H9 (cell line): ENCODE results near the gene USP3. TPM values are rescaled to one million over a fixed set of nuclear protein-coding genes. Genes with fewer than 3 reads are reported as not detected.

ENCODE experiments used
- DNase-seq: peaks from one replicate; pipeline ENCODE4 v3.0.0-alpha.2; 2017
- H2AFZ ChIP-seq: one replicate; pipeline ENCODE4 v1.6.1; 2013; ENCODE audit warnings: mild to moderate bottlenecking, low read length, control low read depth, moderate library complexity
- H2AK5ac ChIP-seq: 2 replicates; pipeline ENCODE4 v1.6.1; 2013; ENCODE audit warnings: low read length, control low read depth, mixed read lengths; ENCODE audit not compliant: insufficient read length
- H2BK120ac ChIP-seq: one replicate; pipeline ENCODE4 v1.6.1; 2013; ENCODE audit warnings: low read depth, mild to moderate bottlenecking, low read length, control low read depth, inconsistent platforms; ENCODE audit not compliant: poor library complexity, severe bottlenecking
- H2BK12ac ChIP-seq: 2 replicates; pipeline ENCODE4 v1.6.1; 2013; ENCODE audit warnings: low read length, control low read depth, mixed read lengths, low read depth; ENCODE audit not compliant: insufficient read length
- H2BK15ac ChIP-seq: 2 replicates; pipeline ENCODE4 v1.6.1; 2013; ENCODE audit warnings: low read depth, low read length, control low read depth
- H2BK20ac ChIP-seq: one replicate; pipeline ENCODE4 v1.6.1; 2013; ENCODE audit warnings: low read depth, mild to moderate bottlenecking, low read length, control low read depth, inconsistent platforms; ENCODE audit not compliant: poor library complexity, severe bottlenecking
- H2BK5ac ChIP-seq: 2 replicates; pipeline ENCODE4 v1.6.1; 2013; ENCODE audit warnings: low read length, control low read depth, mixed read lengths; ENCODE audit not compliant: insufficient read length
- H3K14ac ChIP-seq: 2 replicates; pipeline ENCODE4 v1.6.1; 2013; ENCODE audit warnings: low read length, control low read depth; ENCODE audit not compliant: insufficient read depth
- H3K18ac ChIP-seq: 2 replicates; pipeline ENCODE4 v1.6.1; 2013; ENCODE audit warnings: low read depth, mild to moderate bottlenecking, mixed read lengths, low read length, control low read depth; ENCODE audit not compliant: insufficient read length
- H3K23ac ChIP-seq: 2 replicates; pipeline ENCODE4 v1.6.1; 2013; ENCODE audit warnings: low read length, control low read depth, mixed read lengths, low read depth; ENCODE audit not compliant: insufficient read length
- H3K23me2 ChIP-seq: 2 replicates; pipeline ENCODE4 v1.6.1; 2013; ENCODE audit warnings: low read depth, mild to moderate bottlenecking, mixed read lengths, low read length, control low read depth; ENCODE audit not compliant: insufficient read length, poor library complexity, severe bottlenecking
- H3K27ac ChIP-seq: 2 replicates; pipeline ENCODE4 v1.5.1; 2013; ENCODE audit warnings: low read length, control low read depth, mixed read lengths, low read depth; ENCODE audit not compliant: insufficient read length
- H3K27me3 ChIP-seq: 2 replicates; pipeline ENCODE4 v1.6.1; 2013; ENCODE audit warnings: low read length, control low read depth, inconsistent platforms; ENCODE audit not compliant: insufficient read depth
- H3K4ac ChIP-seq: 2 replicates; pipeline ENCODE4 v1.6.1; 2013; ENCODE audit warnings: low read depth, mild to moderate bottlenecking, control low read depth, inconsistent platforms, low read length, moderate library complexity
- H3K4me1 ChIP-seq: 2 replicates; pipeline ENCODE4 v1.6.1; 2013; ENCODE audit warnings: low read length, control low read depth, inconsistent platforms; ENCODE audit not compliant: insufficient read depth
- H3K4me2 ChIP-seq: 2 replicates; pipeline ENCODE4 v1.6.1; 2013; ENCODE audit warnings: low read length, control low read depth, mixed read lengths; ENCODE audit not compliant: insufficient read length, insufficient read depth
- H3K56ac ChIP-seq: 2 replicates; pipeline ENCODE4 v1.6.1; 2013; ENCODE audit warnings: low read depth, mild to moderate bottlenecking, mixed read lengths, low read length, control low read depth; ENCODE audit not compliant: insufficient read length
- H3K79me1 ChIP-seq: 2 replicates; pipeline ENCODE4 v1.6.1; 2013; ENCODE audit warnings: low read depth, mild to moderate bottlenecking, moderate library complexity, low read length, control low read depth, inconsistent platforms; ENCODE audit not compliant: insufficient read depth, poor library complexity, severe bottlenecking
- H3K79me2 ChIP-seq: 2 replicates; pipeline ENCODE4 v1.6.1; 2013; ENCODE audit warnings: low read length, control low read depth, inconsistent platforms; ENCODE audit not compliant: insufficient read depth
- H3K9ac ChIP-seq: 2 replicates; pipeline ENCODE4 v1.6.1; 2013; ENCODE audit warnings: low read length, control low read depth, mixed read lengths; ENCODE audit not compliant: insufficient read length; ENCODE audit errors: extremely low read depth
- H3K9me3 ChIP-seq: one replicate; pipeline ENCODE4 v1.6.1; 2013; ENCODE audit warnings: low read depth, low read length, inconsistent platforms; ENCODE audit not compliant: control insufficient read depth
- H3T11ph ChIP-seq: one replicate; pipeline ENCODE4 v1.6.1; 2013; ENCODE audit warnings: mild to moderate bottlenecking, low read length, control low read depth, inconsistent platforms
- H4K20me1 ChIP-seq: one replicate; pipeline ENCODE4 v1.6.1; 2013; ENCODE audit not compliant: control insufficient read depth, insufficient read length, insufficient read depth
- H4K5ac ChIP-seq: 2 replicates; pipeline ENCODE4 v1.6.1; 2013; ENCODE audit warnings: low read depth, mild to moderate bottlenecking, mixed read lengths, low read length, control low read depth; ENCODE audit not compliant: insufficient read length
- H4K8ac ChIP-seq: replicated peaks from 2 replicates; pipeline ENCODE4 v1.6.1; 2013; ENCODE audit warnings: low read length, control low read depth, mixed read lengths, low read depth; ENCODE audit not compliant: insufficient read length
- H4K91ac ChIP-seq: 2 replicates; pipeline ENCODE4 v1.6.1; 2013; ENCODE audit warnings: low read depth, mild to moderate bottlenecking, moderate library complexity, mixed read lengths, low read length, control low read depth; ENCODE audit not compliant: insufficient read length
- H3K27ac Mint-ChIP-seq, 3 experiments: 2 replicates in 2 of 3; 3 replicates in 1 of 3; pipeline ENCODE4 v1.8.0; 2020 to 2021; ENCODE audit warnings: mixed read lengths in 3 of 3, mild to moderate bottlenecking in 1 of 3, moderate library complexity in 1 of 3
- H3K27me3 Mint-ChIP-seq: 2 replicates; pipeline ENCODE4 v1.8.0; 2021; ENCODE audit warnings: low read depth, mild to moderate bottlenecking, moderate library complexity, mixed read lengths
- H3K36me3 Mint-ChIP-seq, 3 experiments: 2 replicates in 2 of 3; 3 replicates in 1 of 3; pipeline ENCODE4 v1.8.0; 2020 to 2021; ENCODE audit warnings: low read depth in 3 of 3, mixed read lengths in 3 of 3; ENCODE audit not compliant: insufficient read depth in 1 of 3
- H3K4me1 Mint-ChIP-seq, 2 experiments: 2 replicates each; pipeline ENCODE4 v1.8.0; 2020; ENCODE audit warnings: mixed read lengths in 2 of 2
- H3K4me3 Mint-ChIP-seq, 2 experiments: 2 replicates in 1 of 2; 3 replicates in 1 of 2; pipeline ENCODE4 v1.8.0; 2020 to 2021; ENCODE audit warnings: mild to moderate bottlenecking in 2 of 2, mixed read lengths in 2 of 2, moderate library complexity in 1 of 2
- H3K9me3 Mint-ChIP-seq, 2 experiments: 2 replicates in 1 of 2; 3 replicates in 1 of 2; pipeline ENCODE4 v1.8.0; 2020; ENCODE audit warnings: mild to moderate bottlenecking in 2 of 2, mixed read lengths in 2 of 2, moderate library complexity in 1 of 2
- WGBS: extraction: QIAGEN DNeasy Blood & Tissue Kit; methylation state at CpG from one replicate; pipeline ENCODE4 v1.1.7; 2013; ENCODE audit warnings: missing lambda C conversion rate, low lambda C conversion rate, mixed read lengths; ENCODE audit not compliant: insufficient read length; ENCODE audit errors: extremely low coverage; 5-methylcytosine and 5-hydroxymethylcytosine counted together
- total RNA-seq: library from RNA; stranded (reverse); gene quantifications from 2 replicates; pipeline ENCODE4 v1.2.1, GENCODE V29; 2021
- TF ChIP-seq, protein P1 (sequence below): fragments of 200-600 bp; sonication (generic); conservative IDR thresholded peaks from 3 replicates; pipeline ENCODE4 v1.8.0; 2021; ENCODE audit warnings: antibody characterized with exemption, mild to moderate bottlenecking

USP3 gene
- total RNA-seq, 1 experiment from 2014 or later: 14.2 TPM

DNA sequence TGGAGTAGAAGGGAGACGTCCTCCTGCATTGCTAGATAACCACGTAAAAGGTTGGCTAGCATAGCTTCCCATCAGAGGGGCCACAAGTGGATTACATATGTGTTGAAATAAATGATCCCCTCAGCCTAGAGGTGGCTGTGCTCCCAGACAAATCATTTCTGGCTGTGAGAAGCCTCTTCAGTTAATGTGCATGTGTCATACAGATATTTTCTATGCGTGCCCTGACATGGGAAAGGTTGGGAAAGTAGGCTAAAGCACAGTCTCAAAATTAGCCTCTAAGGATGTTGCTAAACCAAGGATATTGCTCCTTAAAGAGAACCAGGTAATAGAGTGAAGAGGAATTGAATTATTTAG, 17.8 kb downstream of the USP3 start:
- Histone ChIP-seq H3K9ac (no peak overlapping the region), H4K5ac (no peak overlapping the region), H3K14ac (no peak overlapping the region), H2AK5ac (no peak overlapping the region), H3K23ac (no peak overlapping the region), H3K9me3 (no peaks in the 10 kb centered on the region), H4K20me1 (no peaks in the 10 kb centered on the region), H3K23me2 (no peaks in the 10 kb centered on the region), H2BK5ac (no peak overlapping the region), H4K8ac (no peak overlapping the region), H3K18ac (no peak overlapping the region), H2BK120ac (no peak overlapping the region), H2AFZ (no peak overlapping the region), H2BK15ac (no peak overlapping the region), H3K4me2 (no peak overlapping the region), H3K4me1 (no peaks in the 10 kb centered on the region; the same call in 1 of the 2 replicates), H2BK20ac (no peak overlapping the region), H3K56ac (no peak overlapping the region), H3K27ac (no peak overlapping the region), H3K79me1 (no peaks in the 10 kb centered on the region), H3T11ph (no peak overlapping the region), H2BK12ac (no peak overlapping the region), H4K91ac (no peak overlapping the region), H3K4ac (no peak overlapping the region), H3K79me2 (no peaks in the 10 kb centered on the region), H3K27me3 (no peaks in the 10 kb centered on the region)
- no peak overlapping the region for H3K4me3 Mint-ChIP-seq
- no peak for DNase-seq
- no CpG with 5 or more reads among the region's 3 CpGs for WGBS
- H3K4me1 Mint-ChIP-seq: peaks cover 11 to 31% of the 10 kb centered on the region in 2 experiments
- TF ChIP-seq, protein P1, sequence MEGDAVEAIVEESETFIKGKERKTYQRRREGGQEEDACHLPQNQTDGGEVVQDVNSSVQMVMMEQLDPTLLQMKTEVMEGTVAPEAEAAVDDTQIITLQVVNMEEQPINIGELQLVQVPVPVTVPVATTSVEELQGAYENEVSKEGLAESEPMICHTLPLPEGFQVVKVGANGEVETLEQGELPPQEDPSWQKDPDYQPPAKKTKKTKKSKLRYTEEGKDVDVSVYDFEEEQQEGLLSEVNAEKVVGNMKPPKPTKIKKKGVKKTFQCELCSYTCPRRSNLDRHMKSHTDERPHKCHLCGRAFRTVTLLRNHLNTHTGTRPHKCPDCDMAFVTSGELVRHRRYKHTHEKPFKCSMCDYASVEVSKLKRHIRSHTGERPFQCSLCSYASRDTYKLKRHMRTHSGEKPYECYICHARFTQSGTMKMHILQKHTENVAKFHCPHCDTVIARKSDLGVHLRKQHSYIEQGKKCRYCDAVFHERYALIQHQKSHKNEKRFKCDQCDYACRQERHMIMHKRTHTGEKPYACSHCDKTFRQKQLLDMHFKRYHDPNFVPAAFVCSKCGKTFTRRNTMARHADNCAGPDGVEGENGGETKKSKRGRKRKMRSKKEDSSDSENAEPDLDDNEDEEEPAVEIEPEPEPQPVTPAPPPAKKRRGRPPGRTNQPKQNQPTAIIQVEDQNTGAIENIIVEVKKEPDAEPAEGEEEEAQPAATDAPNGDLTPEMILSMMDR: no peak
- H3K36me3 Mint-ChIP-seq: no peaks in the 10 kb centered on the region
- no peaks in the 10 kb centered on the region for H3K9me3 Mint-ChIP-seq
- 0 out of 7 replicates have a peak overlapping the region, but pooled peaks of 1 of the 3 experiments have one; percentile 19 for H3K27ac Mint-ChIP-seq
- no peaks in the 10 kb centered on the region for H3K27me3 Mint-ChIP-seq
